Measurements from ENCODE around the gene IGFALS. TPM values are rescaled to one million over a fixed set of nuclear protein-coding genes. Genes with fewer than 3 reads are reported as not detected.

The IGFALS gene
- total RNA-seq, 1 donor from 2014 or later, result not detected

- DNase-seq (ENCODE audit: low read depth in 2 of 2), result no peak
Measured at GRCh38 chr16:1766231-1766630, 27.3 kb downstream of the IGFALS start.

- DNase-seq (ENCODE audit: low read depth in 2 of 2), result no peak
Measured at GRCh38 chr16:1765826-1766225, 27.7 kb downstream of the IGFALS start.

- DNase-seq (ENCODE audit: low read depth in 2 of 2), result no peak
Measured at GRCh38 chr16:1764971-1765370, 28.5 kb downstream of the IGFALS start.

- DNase-seq (ENCODE audit: low read depth in 2 of 2), result peak in 1 of 2 donors; percentile 32
Measured at GRCh38 chr16:1763521-1764511, 29.7 kb downstream of the IGFALS start.

GRCh38 chr16:1762879-1763520, 30.5 kb downstream of the IGFALS start:
- DNase-seq (ENCODE audit: low read depth in 2 of 2), result no peak

GRCh38 chr16:1762196-1762878, 31.2 kb downstream of the IGFALS start:
- no peak for DNase-seq (ENCODE audit: low read depth in 2 of 2)

- no peak for DNase-seq (ENCODE audit: low read depth in 2 of 2)
Measured at GRCh38 chr16:1761751-1762150, 31.8 kb downstream of the IGFALS start.

GRCh38 chr16:1760911-1761310, 32.6 kb downstream of the IGFALS start:
- DNase-seq (ENCODE audit: low read depth in 2 of 2), result no peak

GRCh38 chr16:1759511-1759910, 34.0 kb downstream of the IGFALS start:
- DNase-seq (ENCODE audit: low read depth in 2 of 2), result no peak

- no peak for DNase-seq (ENCODE audit: low read depth in 2 of 2)
Measured at GRCh38 chr16:1758923-1759322, 34.6 kb downstream of the IGFALS start.

GRCh38 chr16:1757714-1758461, 35.6 kb downstream of the IGFALS start:
- no peak for DNase-seq (ENCODE audit: low read depth in 2 of 2)

- DNase-seq (ENCODE audit: low read depth in 2 of 2), result no peak
Measured at GRCh38 chr16:1754204-1754603, 39.3 kb downstream of the IGFALS start.

GRCh38 chr16:1752853-1753252, 40.7 kb downstream of the IGFALS start:
- no peak for DNase-seq (ENCODE audit: low read depth in 2 of 2)

GRCh38 chr16:1751946-1752345, 41.6 kb downstream of the IGFALS start:
- DNase-seq (ENCODE audit: low read depth in 2 of 2), result no peak

- DNase-seq (ENCODE audit: low read depth in 2 of 2), result no peak
Measured at GRCh38 chr16:1749152-1750117, 44.1 kb downstream of the IGFALS start.

GRCh38 chr16:1747934-1748333, 45.6 kb downstream of the IGFALS start:
- DNase-seq (ENCODE audit: low read depth in 2 of 2), result no peak

GRCh38 chr16:1746693-1747195, 46.8 kb downstream of the IGFALS start:
- DNase-seq (ENCODE audit: low read depth in 2 of 2), result no peak

GRCh38 chr16:1745900-1746692, 47.4 kb downstream of the IGFALS start:
- no peak for DNase-seq (ENCODE audit: low read depth in 2 of 2)

Measured in dermis microvascular lymphatic vessel endothelial cell (primary cell).